Right renal pelvis (tissue), 4 donors: ENCODE results near the gene MYO10. TPM values are rescaled to one million over a fixed set of nuclear protein-coding genes. Genes with fewer than 3 reads are reported as not detected.

Experiments used
- DNase-seq, 4 donors: peaks; one replicate each; pipeline ENCODE4 v3.0.0-alpha.2; 2013; ENCODE audit warnings: low read depth in 4 of 4, low spot score in 3 of 4, missing footprints in 1 of 4
- polyA plus RNA-seq, 4 donors: library from polyadenylated mRNA; unstranded; fragments of 120-200 nt; gene quantifications; one replicate each; pipeline ENCODE4 v1.2.1, GENCODE V29; 2013; ENCODE audit not compliant: insufficient read length in 4 of 4

MYO10 gene
- polyA plus RNA-seq, 4 donors, result 37.2 to 43.3 (median 40.8) TPM

- no peak for DNase-seq
Measured at GRCh38 chr5:16690243-16690852, 245.7 kb downstream of the MYO10 start.

DNA sequence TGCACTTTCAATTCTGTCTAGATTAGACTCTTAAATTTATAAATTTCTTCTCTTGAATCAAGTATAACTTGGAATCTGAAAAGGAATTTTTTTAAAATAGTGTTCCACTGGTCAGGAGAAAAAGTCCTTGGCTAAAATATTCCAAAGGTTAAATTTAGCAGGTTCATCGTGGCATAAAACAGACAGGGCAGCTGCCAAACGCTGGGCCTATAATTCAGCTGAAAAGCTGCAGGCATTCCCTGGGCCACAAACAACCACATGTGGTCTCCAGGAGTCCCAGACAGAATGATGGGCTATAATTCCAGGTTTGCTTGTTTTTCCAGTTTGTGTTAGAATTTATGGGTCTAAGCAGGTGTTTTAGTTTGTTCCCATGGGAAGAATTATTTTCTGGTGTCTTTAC is 248.2 kb downstream of the MYO10 start:
- DNase-seq, result no peak

DNA sequence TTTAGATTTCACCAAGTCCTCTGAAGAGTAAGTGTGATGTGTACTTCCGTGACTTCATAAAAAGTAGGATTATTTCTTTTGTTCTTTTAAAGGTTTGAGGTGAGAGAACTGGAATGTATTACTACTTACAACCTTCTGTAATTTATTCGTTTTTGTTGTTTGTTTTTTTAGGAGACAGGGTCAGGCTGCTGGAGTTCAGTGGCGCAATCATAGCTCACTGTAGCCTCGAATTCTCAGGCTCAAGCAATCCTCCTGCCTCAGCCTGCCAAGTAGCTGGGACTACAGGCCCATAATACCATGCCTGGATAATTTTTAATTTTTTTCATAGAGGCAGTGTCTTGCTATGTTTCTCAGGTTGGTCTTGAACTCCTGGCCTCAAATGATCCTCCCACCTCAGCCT is 251.0 kb downstream of the MYO10 start:
- no peak for DNase-seq

DNA sequence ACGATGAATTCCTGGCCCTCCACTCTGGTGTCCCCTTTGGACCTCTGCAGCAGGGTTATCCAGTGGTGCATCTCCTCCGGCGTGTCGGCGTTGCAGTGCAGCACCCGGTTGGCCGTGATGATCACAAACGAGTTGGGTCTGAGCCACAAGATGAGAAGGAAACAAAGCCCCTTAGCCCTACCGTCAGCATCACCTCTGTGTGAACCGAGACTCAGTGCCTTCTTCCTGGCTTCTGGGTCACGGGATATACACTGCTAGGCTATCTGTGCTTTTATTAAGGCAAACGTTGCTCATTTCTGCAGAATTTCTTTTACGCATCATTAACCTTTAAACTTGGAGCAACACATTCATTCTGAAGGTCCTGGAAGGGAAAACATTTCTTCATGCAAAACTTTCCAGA is 254.2 kb downstream of the MYO10 start:
- DNase-seq, result no peak

DNA sequence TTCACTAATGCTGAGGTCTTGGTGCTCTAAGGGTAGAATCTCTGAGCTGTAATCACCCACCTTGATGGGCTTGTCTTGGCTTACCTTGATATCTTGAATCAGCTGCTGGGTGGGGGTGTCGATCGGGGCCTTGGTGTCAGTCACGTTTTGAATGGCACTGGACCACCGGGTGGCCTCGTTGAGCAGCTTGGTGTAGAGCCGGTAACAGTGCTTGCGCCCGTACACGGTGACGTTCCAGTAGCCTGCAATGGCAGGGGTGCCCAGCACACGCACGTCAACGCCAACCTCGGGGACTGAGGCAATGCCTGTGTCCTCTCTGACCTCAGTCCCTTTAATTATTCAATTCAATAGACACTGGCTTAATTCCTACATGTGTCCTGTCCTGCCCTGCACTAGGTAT is 256.2 kb downstream of the MYO10 start:
- DNase-seq, result no peak

GRCh38 chr5:16679190-16679589 is 256.9 kb downstream of the MYO10 start:
- no peak for DNase-seq

- peak in 1 of 4 donors; percentile 56 for DNase-seq
Measured at GRCh38 chr5:16675806-16676205, 260.3 kb downstream of the MYO10 start.

GRCh38 chr5:16674750-16675149 is 261.3 kb downstream of the MYO10 start:
- no peak for DNase-seq

DNA sequence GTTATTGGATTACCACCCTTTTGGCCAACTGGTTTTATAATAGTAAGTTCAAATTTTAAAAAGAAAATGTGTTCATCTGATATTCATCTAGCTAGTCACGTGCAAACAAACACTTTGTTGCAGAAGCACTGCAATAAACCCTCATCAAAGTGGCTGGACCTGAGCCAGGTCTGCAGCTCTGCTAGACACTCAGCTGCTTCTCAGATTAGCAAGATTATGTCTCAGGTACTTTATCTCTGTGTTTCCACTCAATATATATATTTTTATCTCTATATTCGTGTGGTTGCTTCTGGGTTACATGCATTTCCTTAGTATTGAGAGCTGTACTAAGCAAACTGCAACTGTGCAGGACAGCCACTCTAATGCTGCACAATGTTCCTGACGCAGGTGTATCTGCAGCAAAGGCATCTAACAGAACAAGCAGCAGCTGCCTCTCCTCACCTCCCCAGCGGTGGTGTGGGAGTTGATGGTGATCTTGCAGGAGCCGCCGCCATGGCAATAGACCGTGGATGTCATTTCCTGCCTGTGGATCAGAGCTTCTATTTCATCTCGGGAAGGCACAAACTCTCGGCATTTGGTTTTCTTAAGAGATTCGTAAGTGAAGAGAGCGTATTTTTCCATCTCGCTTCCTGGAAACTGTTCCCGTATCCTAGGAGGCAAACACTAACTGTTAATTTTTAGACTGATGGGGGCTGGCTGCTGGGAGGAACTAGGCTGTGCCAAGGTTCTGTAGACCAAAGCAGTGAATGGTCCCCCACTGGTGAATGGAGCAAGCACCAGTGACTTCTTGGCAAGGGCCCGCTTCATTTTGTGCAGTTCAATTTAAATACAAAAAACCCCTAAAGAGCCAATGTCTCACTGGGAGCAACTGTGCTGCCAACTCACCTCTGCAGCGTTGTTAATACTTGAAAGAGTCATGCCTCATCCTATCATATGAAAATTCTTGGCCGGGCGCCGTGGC is 262.6 kb downstream of the MYO10 start:
- DNase-seq, result no peak

- DNase-seq, result no peak
Measured at GRCh38 chr5:16671208-16671607, 264.9 kb downstream of the MYO10 start.

GRCh38 chr5:16669776-16670175 is 266.3 kb downstream of the MYO10 start:
- no peak for DNase-seq

DNA sequence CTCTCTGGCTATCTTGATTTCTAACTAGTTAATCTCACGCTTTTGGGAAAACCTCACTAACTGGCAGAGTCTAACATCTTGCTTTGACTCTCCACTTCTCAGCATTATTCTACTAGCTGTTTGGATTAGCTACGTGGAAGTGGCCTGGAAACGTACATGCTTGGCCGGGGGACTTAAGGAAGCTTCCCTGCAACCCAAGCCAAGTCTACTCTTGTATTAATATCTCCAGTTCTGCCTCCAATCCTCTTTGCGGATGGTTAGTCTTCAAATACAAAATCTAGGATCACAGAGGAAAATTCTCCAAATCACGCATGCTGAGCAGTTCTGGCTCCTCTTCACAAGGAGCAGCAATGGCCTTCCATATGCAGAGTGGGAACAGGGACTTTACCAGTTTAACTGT is 267.5 kb downstream of the MYO10 start:
- no peak for DNase-seq

DNA sequence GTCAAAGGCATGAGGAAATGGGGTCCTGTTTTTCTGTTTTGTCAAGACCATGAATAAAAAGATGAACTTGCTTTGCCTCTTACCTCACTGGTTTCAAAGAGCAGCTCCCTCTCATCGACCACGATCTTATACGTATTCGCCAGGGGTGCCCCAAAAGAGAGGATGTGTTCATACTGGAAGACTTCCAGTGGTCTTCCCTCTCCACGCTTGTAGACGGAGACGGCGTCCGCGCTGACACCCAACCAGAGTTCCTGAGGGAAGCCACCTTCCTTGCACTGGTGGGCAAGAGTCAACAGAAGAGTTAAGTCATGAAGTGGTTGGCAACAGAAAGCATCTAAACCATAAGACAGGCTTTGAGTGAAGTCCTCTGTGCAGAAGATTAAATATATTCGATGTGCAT is 267.9 kb downstream of the MYO10 start:
- DNase-seq, result no peak

GRCh38 chr5:16666883-16667398 is 269.1 kb downstream of the MYO10 start:
- peak in 2 of 4 donors; percentile 38 to 43 for DNase-seq

GRCh38 chr5:16666130-16666882 is 269.8 kb downstream of the MYO10 start:
- DNase-seq, result peak in 1 of 4 donors; percentile 45

DNA sequence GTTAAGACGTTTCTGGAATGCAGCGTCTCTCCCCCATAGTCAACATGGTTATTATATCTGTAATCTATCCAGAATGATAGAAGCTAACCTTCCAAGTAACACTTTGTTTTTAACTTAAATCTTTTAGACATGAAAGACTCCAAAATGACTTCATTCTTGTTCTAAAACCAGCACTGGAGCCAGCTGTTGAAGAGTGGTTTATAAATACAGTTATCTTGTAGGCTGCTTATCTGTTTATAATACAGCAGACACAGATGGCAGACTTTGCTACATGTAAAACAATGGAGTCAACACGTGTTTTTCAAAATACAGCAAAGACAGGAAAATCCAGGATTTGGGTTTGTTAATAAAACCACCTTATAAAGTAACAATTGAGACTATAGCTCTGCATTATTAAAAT is 270.5 kb downstream of the MYO10 start:
- DNase-seq, result no peak

- DNase-seq, result no peak
Measured at GRCh38 chr5:16664368-16664767, 271.7 kb downstream of the MYO10 start.

DNA sequence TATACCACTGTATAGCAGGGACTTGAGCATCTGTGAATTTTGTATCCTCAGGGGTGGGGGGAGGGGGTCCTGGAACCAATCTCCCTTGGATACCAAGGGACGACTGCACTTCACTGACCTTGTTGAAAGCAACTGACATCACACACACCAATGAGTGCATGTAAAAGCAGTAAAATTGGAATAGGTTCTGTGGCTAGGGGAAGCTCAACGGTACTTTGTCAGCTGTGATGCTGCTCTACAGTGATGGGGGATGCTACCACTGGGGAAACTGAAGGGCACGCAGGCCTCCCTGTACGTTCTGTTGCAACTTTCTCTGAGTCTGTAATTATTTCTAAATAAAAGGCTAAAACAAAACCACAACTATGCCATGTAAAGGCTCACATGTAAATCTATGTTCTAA is 272.2 kb downstream of the MYO10 start:
- DNase-seq, result no peak

DNA sequence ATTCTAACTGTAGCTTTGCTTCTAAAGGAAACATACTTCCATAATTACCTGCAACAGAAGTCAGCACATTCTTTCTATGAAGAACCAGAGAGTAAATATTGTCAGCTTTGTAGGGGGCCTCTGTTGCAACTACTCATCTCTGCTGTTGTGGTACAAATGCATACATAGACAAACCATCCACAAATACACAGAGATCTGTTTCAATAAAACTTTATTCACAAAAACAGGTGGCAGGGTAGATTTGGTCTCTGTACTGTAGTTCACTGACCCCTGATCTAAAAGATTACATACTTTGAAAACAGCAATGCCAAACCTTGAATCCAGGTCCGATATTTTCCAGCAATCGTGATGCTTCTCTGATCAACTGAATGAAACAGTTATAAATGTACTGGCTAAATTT is 274.4 kb downstream of the MYO10 start:
- DNase-seq, result no peak

- DNase-seq, result no peak
Measured at GRCh38 chr5:16660982-16661381, 275.1 kb downstream of the MYO10 start.

- DNase-seq, result no peak
Measured at GRCh38 chr5:16659536-16659935, 276.6 kb downstream of the MYO10 start.
